GM12873 (cell line): Measurements from ENCODE around the gene POMGNT2.

Experiments used
- CTCF ChIP-seq: IDR thresholded peaks from 2 replicates; pipeline ENCODE4 v1.5.1; 2012; ENCODE audit warnings: low read depth, mild to moderate bottlenecking, moderate library complexity, low read length, control low read depth; ENCODE audit not compliant: insufficient read depth; ENCODE audit errors: missing control alignments

Gene POMGNT2

GRCh38 chr3:43036621-43037423 is 69.1 kb downstream of the POMGNT2 start:
- no peak for TF ChIP-seq CTCF

- no peak for TF ChIP-seq CTCF
These were observed 70.0 kb downstream of the POMGNT2 start for GRCh38 chr3:43035801-43036365.

GRCh38 chr3:43034911-43035310 is 71.0 kb downstream of the POMGNT2 start:
- no peak for TF ChIP-seq CTCF

- no peak for TF ChIP-seq CTCF
These were observed 71.7 kb downstream of the POMGNT2 start for GRCh38 chr3:43034200-43034599.

GRCh38 chr3:43032646-43033628 is 72.9 kb downstream of the POMGNT2 start:
- no peak for TF ChIP-seq CTCF

- no peak for TF ChIP-seq CTCF
These were observed 73.9 kb downstream of the POMGNT2 start for GRCh38 chr3:43031889-43032545.

GRCh38 chr3:43031485-43031884 is 74.4 kb downstream of the POMGNT2 start:
- no peak for TF ChIP-seq CTCF
